Panc1 (cell line): ENCODE results near the gene RAB3GAP2.

Source experiments
- POLR2AphosphoS5 ChIP-seq: IDR thresholded peaks from 2 replicates; pipeline ENCODE4 v1.6.1; 2012; ENCODE audit warnings: mild to moderate bottlenecking, low read depth, low read length, moderate library complexity
- SIN3A ChIP-seq: IDR thresholded peaks from 2 replicates; pipeline ENCODE4 v1.6.1; 2012; ENCODE audit warnings: low read depth, mild to moderate bottlenecking, low read length, moderate library complexity, borderline replicate concordance; ENCODE audit not compliant: insufficient read depth

- no peak for TF ChIP-seq POLR2AphosphoS5
- no peak for TF ChIP-seq SIN3A
These were observed 2.1 kb upstream of the RAB3GAP2 start for GRCh38 chr1:220274251-220274855.
